H9 (cell line): ENCODE measurements around the gene RAB24. TPM values are rescaled to one million over a fixed set of nuclear protein-coding genes. Genes with fewer than 3 reads are reported as not detected.

Experiments
- DNase-seq: peaks from one replicate; pipeline ENCODE4 v3.0.0-alpha.2; 2017
- H2AFZ ChIP-seq: one replicate; pipeline ENCODE4 v1.6.1; 2013; ENCODE audit warnings: mild to moderate bottlenecking, low read length, control low read depth, moderate library complexity
- H2AK5ac ChIP-seq: 2 replicates; pipeline ENCODE4 v1.6.1; 2013; ENCODE audit warnings: low read length, control low read depth, mixed read lengths; ENCODE audit not compliant: insufficient read length
- H2BK120ac ChIP-seq: one replicate; pipeline ENCODE4 v1.6.1; 2013; ENCODE audit warnings: low read depth, mild to moderate bottlenecking, low read length, control low read depth, inconsistent platforms; ENCODE audit not compliant: poor library complexity, severe bottlenecking
- H2BK12ac ChIP-seq: 2 replicates; pipeline ENCODE4 v1.6.1; 2013; ENCODE audit warnings: low read length, control low read depth, mixed read lengths, low read depth; ENCODE audit not compliant: insufficient read length
- H2BK15ac ChIP-seq: 2 replicates; pipeline ENCODE4 v1.6.1; 2013; ENCODE audit warnings: low read depth, low read length, control low read depth
- H2BK20ac ChIP-seq: one replicate; pipeline ENCODE4 v1.6.1; 2013; ENCODE audit warnings: low read depth, mild to moderate bottlenecking, low read length, control low read depth, inconsistent platforms; ENCODE audit not compliant: poor library complexity, severe bottlenecking
- H2BK5ac ChIP-seq: 2 replicates; pipeline ENCODE4 v1.6.1; 2013; ENCODE audit warnings: low read length, control low read depth, mixed read lengths; ENCODE audit not compliant: insufficient read length
- H3K14ac ChIP-seq: 2 replicates; pipeline ENCODE4 v1.6.1; 2013; ENCODE audit warnings: low read length, control low read depth; ENCODE audit not compliant: insufficient read depth
- H3K18ac ChIP-seq: 2 replicates; pipeline ENCODE4 v1.6.1; 2013; ENCODE audit warnings: low read depth, mild to moderate bottlenecking, mixed read lengths, low read length, control low read depth; ENCODE audit not compliant: insufficient read length
- H3K23ac ChIP-seq: 2 replicates; pipeline ENCODE4 v1.6.1; 2013; ENCODE audit warnings: low read length, control low read depth, mixed read lengths, low read depth; ENCODE audit not compliant: insufficient read length
- H3K23me2 ChIP-seq: 2 replicates; pipeline ENCODE4 v1.6.1; 2013; ENCODE audit warnings: low read depth, mild to moderate bottlenecking, mixed read lengths, low read length, control low read depth; ENCODE audit not compliant: insufficient read length, poor library complexity, severe bottlenecking
- H3K27ac ChIP-seq: 2 replicates; pipeline ENCODE4 v1.5.1; 2013; ENCODE audit warnings: low read length, control low read depth, mixed read lengths, low read depth; ENCODE audit not compliant: insufficient read length
- H3K27me3 ChIP-seq: 2 replicates; pipeline ENCODE4 v1.6.1; 2013; ENCODE audit warnings: low read length, control low read depth, inconsistent platforms; ENCODE audit not compliant: insufficient read depth
- H3K4ac ChIP-seq: 2 replicates; pipeline ENCODE4 v1.6.1; 2013; ENCODE audit warnings: low read depth, mild to moderate bottlenecking, control low read depth, inconsistent platforms, low read length, moderate library complexity
- H3K4me1 ChIP-seq: 2 replicates; pipeline ENCODE4 v1.6.1; 2013; ENCODE audit warnings: low read length, control low read depth, inconsistent platforms; ENCODE audit not compliant: insufficient read depth
- H3K4me2 ChIP-seq: 2 replicates; pipeline ENCODE4 v1.6.1; 2013; ENCODE audit warnings: low read length, control low read depth, mixed read lengths; ENCODE audit not compliant: insufficient read length, insufficient read depth
- H3K56ac ChIP-seq: 2 replicates; pipeline ENCODE4 v1.6.1; 2013; ENCODE audit warnings: low read depth, mild to moderate bottlenecking, mixed read lengths, low read length, control low read depth; ENCODE audit not compliant: insufficient read length
- H3K79me1 ChIP-seq: 2 replicates; pipeline ENCODE4 v1.6.1; 2013; ENCODE audit warnings: low read depth, mild to moderate bottlenecking, moderate library complexity, low read length, control low read depth, inconsistent platforms; ENCODE audit not compliant: insufficient read depth, poor library complexity, severe bottlenecking
- H3K79me2 ChIP-seq: 2 replicates; pipeline ENCODE4 v1.6.1; 2013; ENCODE audit warnings: low read length, control low read depth, inconsistent platforms; ENCODE audit not compliant: insufficient read depth
- H3K9ac ChIP-seq: 2 replicates; pipeline ENCODE4 v1.6.1; 2013; ENCODE audit warnings: low read length, control low read depth, mixed read lengths; ENCODE audit not compliant: insufficient read length; ENCODE audit errors: extremely low read depth
- H3K9me3 ChIP-seq: one replicate; pipeline ENCODE4 v1.6.1; 2013; ENCODE audit warnings: low read depth, low read length, inconsistent platforms; ENCODE audit not compliant: control insufficient read depth
- H3T11ph ChIP-seq: one replicate; pipeline ENCODE4 v1.6.1; 2013; ENCODE audit warnings: mild to moderate bottlenecking, low read length, control low read depth, inconsistent platforms
- H4K20me1 ChIP-seq: one replicate; pipeline ENCODE4 v1.6.1; 2013; ENCODE audit not compliant: control insufficient read depth, insufficient read length, insufficient read depth
- H4K5ac ChIP-seq: 2 replicates; pipeline ENCODE4 v1.6.1; 2013; ENCODE audit warnings: low read depth, mild to moderate bottlenecking, mixed read lengths, low read length, control low read depth; ENCODE audit not compliant: insufficient read length
- H4K8ac ChIP-seq: replicated peaks from 2 replicates; pipeline ENCODE4 v1.6.1; 2013; ENCODE audit warnings: low read length, control low read depth, mixed read lengths, low read depth; ENCODE audit not compliant: insufficient read length
- H4K91ac ChIP-seq: 2 replicates; pipeline ENCODE4 v1.6.1; 2013; ENCODE audit warnings: low read depth, mild to moderate bottlenecking, moderate library complexity, mixed read lengths, low read length, control low read depth; ENCODE audit not compliant: insufficient read length
- H3K27ac Mint-ChIP-seq, 3 experiments: 2 replicates in 2 of 3; 3 replicates in 1 of 3; pipeline ENCODE4 v1.8.0; 2020 to 2021; ENCODE audit warnings: mixed read lengths in 3 of 3, mild to moderate bottlenecking in 1 of 3, moderate library complexity in 1 of 3
- H3K27me3 Mint-ChIP-seq: 2 replicates; pipeline ENCODE4 v1.8.0; 2021; ENCODE audit warnings: low read depth, mild to moderate bottlenecking, moderate library complexity, mixed read lengths
- H3K36me3 Mint-ChIP-seq, 3 experiments: 2 replicates in 2 of 3; 3 replicates in 1 of 3; pipeline ENCODE4 v1.8.0; 2020 to 2021; ENCODE audit warnings: low read depth in 3 of 3, mixed read lengths in 3 of 3; ENCODE audit not compliant: insufficient read depth in 1 of 3
- H3K4me1 Mint-ChIP-seq, 2 experiments: 2 replicates each; pipeline ENCODE4 v1.8.0; 2020; ENCODE audit warnings: mixed read lengths in 2 of 2
- H3K4me3 Mint-ChIP-seq, 2 experiments: 2 replicates in 1 of 2; 3 replicates in 1 of 2; pipeline ENCODE4 v1.8.0; 2020 to 2021; ENCODE audit warnings: mild to moderate bottlenecking in 2 of 2, mixed read lengths in 2 of 2, moderate library complexity in 1 of 2
- H3K9me3 Mint-ChIP-seq, 2 experiments: 2 replicates in 1 of 2; 3 replicates in 1 of 2; pipeline ENCODE4 v1.8.0; 2020; ENCODE audit warnings: mild to moderate bottlenecking in 2 of 2, mixed read lengths in 2 of 2, moderate library complexity in 1 of 2
- WGBS: extraction: QIAGEN DNeasy Blood & Tissue Kit; methylation state at CpG from one replicate; pipeline ENCODE4 v1.1.7; 2013; ENCODE audit warnings: missing lambda C conversion rate, low lambda C conversion rate, mixed read lengths; ENCODE audit not compliant: insufficient read length; ENCODE audit errors: extremely low coverage; 5-methylcytosine and 5-hydroxymethylcytosine counted together
- total RNA-seq: library from RNA; stranded (reverse); gene quantifications from 2 replicates; pipeline ENCODE4 v1.2.1, GENCODE V29; 2021
- TF ChIP-seq, protein P1 (sequence below): fragments of 200-600 bp; sonication (generic); conservative IDR thresholded peaks from 3 replicates; pipeline ENCODE4 v1.8.0; 2021; ENCODE audit warnings: antibody characterized with exemption, mild to moderate bottlenecking

RAB24 gene
- total RNA-seq, 1 experiment from 2014 or later, result 17.6 TPM

DNA sequence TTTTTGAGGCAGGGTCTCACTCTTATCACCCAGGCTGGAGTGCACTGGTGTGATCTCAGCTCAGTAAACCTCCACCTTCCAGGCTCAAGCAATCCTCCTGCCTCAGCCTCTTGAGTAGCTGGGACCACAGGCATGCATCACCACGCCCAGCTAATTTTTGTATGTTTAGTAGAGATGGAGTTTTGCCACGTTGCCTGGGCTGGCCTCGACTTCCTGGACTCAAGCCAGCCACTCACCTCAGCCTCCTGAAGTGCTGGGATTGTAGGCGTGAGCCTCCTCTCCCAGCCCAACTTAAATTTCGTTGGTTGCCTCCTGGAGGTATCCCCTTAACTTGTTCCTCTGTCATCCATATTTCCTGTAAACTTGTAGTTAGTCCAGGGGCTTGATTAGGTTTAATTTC is 47.2 kb downstream of the RAB24 start:
- Histone ChIP-seq H2AFZ (no peak overlapping the region), H3K79me1 (no peaks in the 10 kb centered on the region), H4K5ac (no peak overlapping the region), H3K14ac (no peak overlapping the region), H3T11ph (no peak overlapping the region), H2BK15ac (no peak overlapping the region), H3K27me3 (no peaks in the 10 kb centered on the region), H2BK12ac (no peak overlapping the region), H3K18ac (no peak overlapping the region), H3K23ac (no peak overlapping the region), H4K20me1 (no peaks in the 10 kb centered on the region), H3K56ac (no peak overlapping the region), H4K8ac (no peak overlapping the region), H3K4ac (no peak overlapping the region), H2BK120ac (no peak overlapping the region), H3K27ac (no peak overlapping the region), H2BK20ac (no peak overlapping the region), H3K79me2 (no peaks in the 10 kb centered on the region), H3K4me2 (no peak overlapping the region), H3K4me1 (no peaks in the 10 kb centered on the region), H3K9me3 (no peaks in the 10 kb centered on the region), H2BK5ac (no peak overlapping the region), H3K23me2 (no peaks in the 10 kb centered on the region), H3K9ac (no peak overlapping the region), H4K91ac (no peak overlapping the region), H2AK5ac (no peak overlapping the region)
- Mint-ChIP-seq H3K4me3 (no peak overlapping the region), H3K27ac (peak overlapping the region in 1 of 3 experiments; percentile 62; a peak in 1 of 7 replicates), H3K36me3 (peaks cover 51 to 97% (median 87%) of the 10 kb centered on the region in 3 experiments; a peak in 6 of 7 replicates), H3K27me3 (no peaks in the 10 kb centered on the region), H3K4me1 (no peaks in the 10 kb centered on the region), H3K9me3 (no peaks in the 10 kb centered on the region)
- TF ChIP-seq, protein P1, sequence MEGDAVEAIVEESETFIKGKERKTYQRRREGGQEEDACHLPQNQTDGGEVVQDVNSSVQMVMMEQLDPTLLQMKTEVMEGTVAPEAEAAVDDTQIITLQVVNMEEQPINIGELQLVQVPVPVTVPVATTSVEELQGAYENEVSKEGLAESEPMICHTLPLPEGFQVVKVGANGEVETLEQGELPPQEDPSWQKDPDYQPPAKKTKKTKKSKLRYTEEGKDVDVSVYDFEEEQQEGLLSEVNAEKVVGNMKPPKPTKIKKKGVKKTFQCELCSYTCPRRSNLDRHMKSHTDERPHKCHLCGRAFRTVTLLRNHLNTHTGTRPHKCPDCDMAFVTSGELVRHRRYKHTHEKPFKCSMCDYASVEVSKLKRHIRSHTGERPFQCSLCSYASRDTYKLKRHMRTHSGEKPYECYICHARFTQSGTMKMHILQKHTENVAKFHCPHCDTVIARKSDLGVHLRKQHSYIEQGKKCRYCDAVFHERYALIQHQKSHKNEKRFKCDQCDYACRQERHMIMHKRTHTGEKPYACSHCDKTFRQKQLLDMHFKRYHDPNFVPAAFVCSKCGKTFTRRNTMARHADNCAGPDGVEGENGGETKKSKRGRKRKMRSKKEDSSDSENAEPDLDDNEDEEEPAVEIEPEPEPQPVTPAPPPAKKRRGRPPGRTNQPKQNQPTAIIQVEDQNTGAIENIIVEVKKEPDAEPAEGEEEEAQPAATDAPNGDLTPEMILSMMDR, result no peak
- DNase-seq, result no peak
- no CpG with 5 or more reads among the region's 5 CpGs for WGBS
